Activated naive CD8-positive, alpha-beta T cell (primary cell): ENCODE measurements around the gene PCSK2.

Experiments used
- H3K27ac Mint-ChIP-seq: one replicate; pipeline ENCODE4 v1.8.0; 2021; ENCODE audit warnings: mixed read lengths
- H3K27me3 Mint-ChIP-seq: one replicate; pipeline ENCODE4 v1.8.0; 2021; ENCODE audit warnings: mixed read lengths
- H3K36me3 Mint-ChIP-seq: one replicate; pipeline ENCODE4 v1.8.0; 2021; ENCODE audit warnings: mixed read lengths
- H3K4me1 Mint-ChIP-seq: one replicate; pipeline ENCODE4 v1.8.0; 2021; ENCODE audit warnings: low read depth, mixed read lengths
- H3K4me3 Mint-ChIP-seq: one replicate; pipeline ENCODE4 v1.8.0; 2021; ENCODE audit warnings: mild to moderate bottlenecking, mixed read lengths
- H3K9me3 Mint-ChIP-seq: one replicate; pipeline ENCODE4 v1.8.0; 2021; ENCODE audit warnings: low read depth, mixed read lengths

The PCSK2 gene

GRCh38 chr20:17427638-17428037 is 200.8 kb downstream of the PCSK2 start:
- Mint-ChIP-seq H3K27me3 (peaks cover 14% of the 10 kb centered on the region), H3K9me3 (no peaks in the 10 kb centered on the region), H3K4me1 (peaks cover 2% of the 10 kb centered on the region), H3K27ac (no peak overlapping the region), H3K36me3 (no peaks in the 10 kb centered on the region), H3K4me3 (no peak overlapping the region)

- Mint-ChIP-seq H3K4me1 (peaks cover 2% of the 10 kb centered on the region), H3K27ac (no peak overlapping the region), H3K4me3 (no peak overlapping the region), H3K27me3 (peaks cover 13% of the 10 kb centered on the region), H3K9me3 (no peaks in the 10 kb centered on the region), H3K36me3 (no peaks in the 10 kb centered on the region)
These were observed 203.5 kb downstream of the PCSK2 start for GRCh38 chr20:17430125-17430950.

DNA sequence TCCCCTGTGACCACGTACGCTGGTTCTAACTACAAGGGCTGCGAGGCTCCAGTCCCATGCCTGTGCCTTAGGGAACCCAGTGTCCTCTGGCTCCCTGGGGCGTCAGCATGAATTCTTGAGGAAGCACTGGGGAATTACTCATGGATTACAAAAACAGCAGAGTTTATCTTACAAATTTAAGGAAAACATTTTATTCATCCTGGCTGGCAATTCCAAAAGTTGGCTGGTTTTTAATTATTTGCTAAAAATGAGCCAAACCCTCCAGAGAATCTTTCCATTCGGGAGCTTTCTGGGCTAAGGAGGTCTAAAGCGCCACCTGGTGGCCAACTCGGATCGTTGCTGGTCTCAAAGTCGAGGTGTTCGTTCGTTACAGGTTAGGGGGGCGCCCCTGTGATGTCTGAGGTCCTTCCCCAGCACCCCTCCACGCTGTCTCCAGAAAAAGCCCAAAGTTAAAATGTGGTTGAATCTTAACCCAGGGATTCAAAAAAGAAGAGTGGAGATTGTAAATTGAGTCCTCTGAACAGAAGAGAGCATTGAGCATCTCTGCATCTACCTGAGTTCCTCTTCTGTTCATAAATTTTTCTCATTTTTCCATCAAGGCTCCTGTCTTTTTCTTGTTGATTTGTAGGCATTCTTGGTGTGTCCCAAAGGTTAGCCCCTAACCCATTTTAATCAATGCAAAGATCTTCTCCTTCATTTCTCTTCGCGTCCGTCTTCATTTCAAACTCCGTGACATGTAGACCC is 205.0 kb downstream of the PCSK2 start:
- peaks cover 13% of the 10 kb centered on the region for H3K27me3 Mint-ChIP-seq
- H3K36me3 Mint-ChIP-seq, result no peaks in the 10 kb centered on the region
- no peak overlapping the region for H3K27ac Mint-ChIP-seq
- H3K4me3 Mint-ChIP-seq, result no peak overlapping the region
- H3K4me1 Mint-ChIP-seq, result peaks cover 2% of the 10 kb centered on the region
- no peaks in the 10 kb centered on the region for H3K9me3 Mint-ChIP-seq

DNA sequence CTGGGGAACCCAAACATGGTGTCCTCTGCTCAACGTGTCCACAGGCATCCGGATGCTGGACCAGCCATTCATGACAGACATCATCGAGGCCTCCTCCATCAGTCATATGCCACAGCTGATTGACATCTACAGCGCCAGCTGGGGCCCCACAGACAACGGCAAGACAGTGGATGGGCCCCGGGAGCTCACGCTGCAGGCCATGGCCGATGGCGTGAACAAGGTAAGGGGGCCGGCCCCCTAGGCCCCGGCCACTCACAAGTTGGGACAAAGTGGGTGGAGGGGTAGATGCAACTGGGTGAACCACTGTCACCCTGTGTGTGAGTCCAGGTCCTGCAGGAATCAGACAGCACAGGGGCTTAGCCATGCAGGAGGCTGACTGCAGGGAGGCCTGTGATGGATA is 209.8 kb downstream of the PCSK2 start:
- peaks cover 6% of the 10 kb centered on the region for H3K27me3 Mint-ChIP-seq
- no peak overlapping the region for H3K27ac Mint-ChIP-seq
- H3K9me3 Mint-ChIP-seq, result no peaks in the 10 kb centered on the region
- no peak overlapping the region for H3K4me3 Mint-ChIP-seq
- H3K4me1 Mint-ChIP-seq, result peaks cover 2% of the 10 kb centered on the region
- H3K36me3 Mint-ChIP-seq, result no peaks in the 10 kb centered on the region

DNA sequence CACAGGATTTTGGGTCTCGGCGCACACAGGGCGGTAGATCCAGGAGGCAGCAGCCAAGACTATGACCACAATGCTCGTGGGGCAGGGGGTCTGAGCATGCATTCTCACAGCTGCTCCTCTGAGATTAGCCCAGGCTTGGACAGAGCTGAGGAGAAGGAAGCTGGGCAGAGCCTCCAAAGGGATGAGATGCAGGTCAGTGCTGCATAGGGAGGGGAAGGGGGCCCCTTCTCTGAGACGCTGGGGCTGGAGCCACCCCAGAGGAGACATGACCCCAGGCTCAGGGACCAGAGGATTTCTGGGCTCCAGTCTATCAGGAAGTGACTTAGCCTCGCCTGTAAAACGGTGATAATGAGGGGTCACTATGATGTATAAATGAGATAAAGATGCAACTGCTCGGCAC is 210.4 kb downstream of the PCSK2 start:
- Mint-ChIP-seq H3K4me1 (no peaks in the 10 kb centered on the region), H3K27me3 (peaks cover 6% of the 10 kb centered on the region), H3K4me3 (no peak overlapping the region), H3K36me3 (peaks cover 3% of the 10 kb centered on the region), H3K9me3 (no peaks in the 10 kb centered on the region), H3K27ac (no peak overlapping the region)

GRCh38 chr20:17438436-17439039 is 211.7 kb downstream of the PCSK2 start:
- Mint-ChIP-seq H3K36me3 (peaks cover 3% of the 10 kb centered on the region), H3K9me3 (no peaks in the 10 kb centered on the region), H3K4me1 (no peaks in the 10 kb centered on the region), H3K27me3 (peaks cover 10% of the 10 kb centered on the region), H3K4me3 (no peak overlapping the region), H3K27ac (no peak overlapping the region)

DNA sequence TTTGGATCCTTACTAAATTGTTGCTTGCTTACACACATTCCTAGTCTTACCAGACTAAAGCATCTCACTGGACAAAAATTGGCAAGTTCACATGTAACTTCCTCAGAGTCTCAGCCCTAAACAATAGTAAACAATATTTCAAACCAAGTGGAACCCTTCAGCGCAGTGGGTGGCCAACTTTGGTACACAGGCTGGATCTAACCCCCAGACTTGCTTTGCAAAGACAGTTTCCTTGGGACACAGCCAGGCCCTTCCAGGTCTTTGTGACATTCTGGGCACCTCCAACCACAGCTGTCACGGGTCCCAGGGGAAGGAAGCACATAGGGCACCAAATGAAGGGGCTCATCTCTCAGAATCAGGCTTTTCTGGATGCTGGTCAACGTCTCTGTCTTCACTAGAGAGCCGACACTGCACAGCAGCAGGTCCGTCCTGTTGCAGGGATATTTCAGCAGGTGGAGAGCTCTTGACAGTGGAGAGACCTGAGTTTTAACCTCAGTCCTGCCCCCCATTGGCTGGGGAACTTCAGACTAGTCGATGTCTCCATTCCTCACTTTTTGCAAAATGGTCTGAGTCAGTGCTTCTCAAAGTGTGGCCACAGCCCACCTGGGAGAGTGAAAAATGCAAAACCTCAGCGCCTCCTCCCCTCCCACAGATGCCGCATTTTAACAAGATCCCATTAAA is 212.9 kb downstream of the PCSK2 start:
- Mint-ChIP-seq H3K27me3 (peaks cover 12% of the 10 kb centered on the region), H3K9me3 (no peaks in the 10 kb centered on the region), H3K4me1 (no peaks in the 10 kb centered on the region), H3K36me3 (peaks cover 3% of the 10 kb centered on the region), H3K27ac (no peak overlapping the region), H3K4me3 (no peak overlapping the region)

DNA sequence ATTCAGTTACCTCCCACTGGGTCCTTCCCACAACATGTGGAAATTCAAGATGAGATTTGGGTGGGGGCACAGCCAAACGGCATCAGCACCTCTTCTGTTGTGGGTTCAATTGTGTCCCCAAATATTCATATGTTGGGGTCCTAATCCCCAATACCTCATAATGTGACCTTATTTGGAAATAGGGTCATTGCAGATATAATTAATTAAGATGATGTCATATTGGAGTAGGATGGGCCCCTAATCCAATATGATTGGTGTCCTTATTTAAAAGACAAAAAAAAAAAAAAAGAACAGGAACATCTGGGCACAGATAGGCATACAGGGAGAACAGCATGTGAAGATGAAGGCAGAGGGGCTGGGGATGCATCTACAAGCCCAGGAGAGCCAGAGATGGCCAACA is 214.9 kb downstream of the PCSK2 start:
- H3K36me3 Mint-ChIP-seq, result peaks cover 3% of the 10 kb centered on the region
- no peaks in the 10 kb centered on the region for H3K9me3 Mint-ChIP-seq
- no peak overlapping the region for H3K27ac Mint-ChIP-seq
- no peak overlapping the region for H3K4me3 Mint-ChIP-seq
- H3K4me1 Mint-ChIP-seq, result no peaks in the 10 kb centered on the region
- H3K27me3 Mint-ChIP-seq, result peaks cover 16% of the 10 kb centered on the region

- H3K27me3 Mint-ChIP-seq, result peaks cover 16% of the 10 kb centered on the region
- no peak overlapping the region for H3K27ac Mint-ChIP-seq
- no peaks in the 10 kb centered on the region for H3K4me1 Mint-ChIP-seq
- H3K4me3 Mint-ChIP-seq, result no peak overlapping the region
- H3K9me3 Mint-ChIP-seq, result no peaks in the 10 kb centered on the region
- peaks cover 3% of the 10 kb centered on the region for H3K36me3 Mint-ChIP-seq
These were observed 215.7 kb downstream of the PCSK2 start for GRCh38 chr20:17442588-17442987.

DNA sequence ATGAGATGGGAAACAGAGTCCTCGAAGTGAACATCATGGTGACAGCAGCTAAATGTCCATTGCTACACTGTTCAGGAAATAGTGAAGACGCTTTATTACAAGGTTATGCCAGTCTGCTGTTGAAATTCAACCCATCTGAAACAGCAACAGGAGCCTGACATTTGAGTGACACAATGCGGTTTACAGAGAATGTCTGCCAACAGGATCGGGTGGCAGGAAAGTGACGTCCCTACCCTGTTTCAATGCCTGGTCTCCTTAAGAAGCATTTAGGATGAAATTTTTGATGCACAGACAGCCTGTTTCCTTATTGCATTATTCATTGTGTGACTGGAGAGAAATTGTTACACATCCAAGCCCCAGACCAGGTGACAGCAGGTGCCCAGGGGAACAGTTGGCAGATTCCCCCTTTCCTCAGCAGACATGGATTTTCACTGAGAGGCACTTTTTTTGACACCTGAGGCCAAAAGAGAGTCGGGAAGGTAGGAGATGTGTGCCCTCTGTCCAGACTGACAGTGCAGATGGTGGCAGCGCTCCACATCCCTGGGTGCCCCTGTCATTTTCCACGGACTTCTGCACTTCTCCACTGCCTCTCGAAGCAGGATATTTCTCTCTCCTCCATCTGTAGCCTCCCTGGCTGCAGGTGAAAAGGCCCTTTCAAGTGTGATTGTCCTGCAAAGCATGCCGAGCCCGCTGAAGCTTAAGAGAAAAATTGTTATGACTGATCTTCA is 216.5 kb downstream of the PCSK2 start:
- no peak overlapping the region for H3K27ac Mint-ChIP-seq
- H3K9me3 Mint-ChIP-seq, result no peaks in the 10 kb centered on the region
- H3K36me3 Mint-ChIP-seq, result peaks cover 3% of the 10 kb centered on the region
- H3K4me1 Mint-ChIP-seq, result no peaks in the 10 kb centered on the region
- peaks cover 16% of the 10 kb centered on the region for H3K27me3 Mint-ChIP-seq
- H3K4me3 Mint-ChIP-seq, result no peak overlapping the region

DNA sequence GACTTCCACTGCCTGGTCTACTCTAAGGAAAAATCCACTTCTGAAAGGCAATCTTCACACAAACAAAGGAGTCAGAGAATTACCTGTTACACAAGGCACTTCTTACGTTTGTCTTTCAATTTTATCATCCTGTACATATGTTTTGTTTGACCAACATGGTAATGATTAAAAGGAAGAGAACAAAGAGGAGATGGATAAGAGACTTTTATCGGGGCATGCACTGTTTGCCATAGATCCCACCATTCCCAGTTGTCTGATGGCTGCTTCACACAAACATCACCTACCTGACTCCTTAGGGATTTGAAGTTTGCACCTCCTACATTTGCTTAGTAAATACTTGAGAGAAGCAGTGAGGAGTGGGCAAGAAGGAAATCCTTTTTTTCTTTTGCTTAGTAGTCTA is 217.3 kb downstream of the PCSK2 start:
- no peak overlapping the region for H3K4me3 Mint-ChIP-seq
- H3K4me1 Mint-ChIP-seq, result no peaks in the 10 kb centered on the region
- H3K27me3 Mint-ChIP-seq, result peaks cover 16% of the 10 kb centered on the region
- H3K36me3 Mint-ChIP-seq, result peaks cover 3% of the 10 kb centered on the region
- no peak overlapping the region for H3K27ac Mint-ChIP-seq
- H3K9me3 Mint-ChIP-seq, result no peaks in the 10 kb centered on the region

DNA sequence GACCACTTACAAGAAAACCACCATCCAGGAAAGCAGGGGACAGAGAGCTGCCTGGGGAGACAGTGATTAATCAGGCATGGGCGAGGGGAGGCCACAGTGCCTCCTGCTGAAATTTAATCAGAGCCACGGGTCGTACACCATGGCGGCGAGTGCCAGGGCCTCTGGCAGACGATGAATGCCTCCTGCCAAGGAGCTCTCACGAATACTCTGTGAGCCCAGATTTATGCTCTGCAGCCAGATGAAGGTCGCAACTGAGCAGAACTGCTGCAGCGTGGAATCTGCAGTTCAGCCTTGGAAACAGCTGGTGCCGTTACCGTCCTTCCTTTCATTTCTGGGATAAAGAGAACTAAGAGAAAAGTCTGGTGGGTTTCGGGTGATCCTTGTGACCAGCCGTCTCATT is 218.7 kb downstream of the PCSK2 start:
- Mint-ChIP-seq H3K4me3 (no peak overlapping the region), H3K27ac (no peak overlapping the region), H3K36me3 (peaks cover 3% of the 10 kb centered on the region), H3K27me3 (peaks cover 16% of the 10 kb centered on the region), H3K4me1 (no peaks in the 10 kb centered on the region), H3K9me3 (no peaks in the 10 kb centered on the region)

DNA sequence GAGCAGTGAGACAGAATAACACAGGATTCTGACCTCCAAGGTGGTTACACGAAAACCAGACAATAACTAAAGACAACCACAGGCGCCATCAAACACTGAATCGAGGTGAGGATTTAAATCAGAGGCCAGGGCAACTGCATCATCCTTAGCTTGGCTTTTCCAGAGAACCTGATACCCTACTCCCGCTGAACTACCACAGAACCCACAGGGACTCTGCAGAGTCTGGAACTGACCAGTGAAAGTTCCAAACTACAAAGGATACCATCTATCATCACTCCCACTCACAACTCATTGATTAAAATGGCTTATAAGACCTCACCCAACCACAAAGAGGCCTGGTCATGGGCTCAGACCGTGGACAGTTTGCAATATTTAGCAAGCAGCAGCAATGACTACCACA is 219.3 kb downstream of the PCSK2 start:
- Mint-ChIP-seq H3K36me3 (peaks cover 3% of the 10 kb centered on the region), H3K27ac (no peak overlapping the region), H3K4me3 (no peak overlapping the region), H3K4me1 (no peaks in the 10 kb centered on the region), H3K9me3 (no peaks in the 10 kb centered on the region), H3K27me3 (peaks cover 16% of the 10 kb centered on the region)

DNA sequence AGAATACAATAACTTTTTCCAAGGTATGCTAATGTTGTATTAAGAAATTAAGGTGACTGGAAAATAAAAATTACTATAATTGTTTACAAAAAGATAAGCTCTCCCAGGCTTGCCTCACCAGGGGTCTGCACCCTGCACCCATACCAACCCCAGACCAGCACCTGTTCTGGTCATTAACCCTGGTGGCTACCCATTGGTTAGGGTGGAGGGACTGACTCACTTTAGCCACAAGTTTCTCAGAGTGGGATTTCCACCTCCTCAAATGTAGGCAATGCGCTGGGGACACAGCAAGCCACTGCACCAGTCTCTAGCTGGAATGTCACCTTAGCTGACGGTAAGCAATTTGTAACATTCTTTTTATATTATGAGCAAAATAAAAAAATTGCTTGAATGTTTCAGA is 221.2 kb downstream of the PCSK2 start:
- Mint-ChIP-seq H3K27me3 (peaks cover 13% of the 10 kb centered on the region), H3K36me3 (no peaks in the 10 kb centered on the region), H3K4me1 (no peaks in the 10 kb centered on the region), H3K9me3 (no peaks in the 10 kb centered on the region), H3K27ac (no peak overlapping the region), H3K4me3 (no peak overlapping the region)
